Esophagus squamous epithelium (tissue), 4 donors: ENCODE results near the gene LEF1.

Experiments
- POLR2A ChIP-seq, 4 donors: fragments of 450-650 bp; IDR thresholded peaks; one replicate each; pipeline ENCODE4 v1.6.1; 2017; ENCODE audit warnings: antibody characterized with exemption in 4 of 4, mild to moderate bottlenecking in 4 of 4, moderate library complexity in 3 of 4
- TF ChIP-seq, protein P1 (sequence below), 6 experiments: fragments of 450-650 bp in 4 of 6; fragments of 200-600 bp in 2 of 6; sonication (generic) in 2 of 6; IDR thresholded peaks; one replicate each; pipeline ENCODE4 v1.5.1; 2016 to 2019; ENCODE audit warnings: antibody characterized with exemption in 6 of 6, mild to moderate bottlenecking in 4 of 6, moderate library complexity in 4 of 6

DNA sequence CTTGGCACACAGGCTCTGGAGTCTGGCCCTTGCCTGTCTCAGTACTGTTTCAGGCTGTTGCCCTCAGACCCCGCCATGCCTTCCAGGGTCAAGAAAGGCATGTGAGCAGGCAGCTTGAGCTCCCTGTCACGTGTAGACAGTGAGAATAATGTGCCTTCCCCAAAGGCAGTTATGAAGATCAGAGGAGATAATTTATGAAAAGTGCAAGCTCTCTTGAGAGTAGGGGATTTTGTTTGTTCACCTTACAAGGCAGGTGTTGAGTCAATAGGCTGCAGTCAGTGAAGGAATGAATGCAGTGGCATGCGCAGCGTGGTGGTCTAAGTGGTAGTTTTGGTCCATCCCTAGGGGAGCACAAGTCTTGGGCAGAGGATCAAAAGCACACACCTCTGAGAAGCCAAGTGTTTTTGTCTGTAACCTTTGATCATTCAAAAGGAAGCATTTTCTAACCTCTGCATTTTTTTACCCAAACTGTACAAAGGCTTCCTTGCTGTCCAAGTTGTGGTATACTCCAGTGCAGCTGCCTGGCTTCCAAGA lies 164.7 kb downstream of the LEF1 start:
- TF ChIP-seq, protein P1, sequence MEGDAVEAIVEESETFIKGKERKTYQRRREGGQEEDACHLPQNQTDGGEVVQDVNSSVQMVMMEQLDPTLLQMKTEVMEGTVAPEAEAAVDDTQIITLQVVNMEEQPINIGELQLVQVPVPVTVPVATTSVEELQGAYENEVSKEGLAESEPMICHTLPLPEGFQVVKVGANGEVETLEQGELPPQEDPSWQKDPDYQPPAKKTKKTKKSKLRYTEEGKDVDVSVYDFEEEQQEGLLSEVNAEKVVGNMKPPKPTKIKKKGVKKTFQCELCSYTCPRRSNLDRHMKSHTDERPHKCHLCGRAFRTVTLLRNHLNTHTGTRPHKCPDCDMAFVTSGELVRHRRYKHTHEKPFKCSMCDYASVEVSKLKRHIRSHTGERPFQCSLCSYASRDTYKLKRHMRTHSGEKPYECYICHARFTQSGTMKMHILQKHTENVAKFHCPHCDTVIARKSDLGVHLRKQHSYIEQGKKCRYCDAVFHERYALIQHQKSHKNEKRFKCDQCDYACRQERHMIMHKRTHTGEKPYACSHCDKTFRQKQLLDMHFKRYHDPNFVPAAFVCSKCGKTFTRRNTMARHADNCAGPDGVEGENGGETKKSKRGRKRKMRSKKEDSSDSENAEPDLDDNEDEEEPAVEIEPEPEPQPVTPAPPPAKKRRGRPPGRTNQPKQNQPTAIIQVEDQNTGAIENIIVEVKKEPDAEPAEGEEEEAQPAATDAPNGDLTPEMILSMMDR (IDR thresholded peaks at IDR 0.05) = no peak
- TF ChIP-seq POLR2A (IDR thresholded peaks at IDR 0.05) = no peak
